ENCODE results near the gene CDK12.
A peak's percentile ranks its signal among the peaks of the same experiment; 100 is the strongest.
"Not testable (repeated sequence)": the region's sequence is repeated elsewhere in the genome, so short reads cannot be mapped to it uniquely, and the experiment has no call there.

The CDK12 gene

GRCh38 chr17:39508987-39509386 is 47.7 kb downstream of the CDK12 start:
- DNase-seq, result no peak

DNA sequence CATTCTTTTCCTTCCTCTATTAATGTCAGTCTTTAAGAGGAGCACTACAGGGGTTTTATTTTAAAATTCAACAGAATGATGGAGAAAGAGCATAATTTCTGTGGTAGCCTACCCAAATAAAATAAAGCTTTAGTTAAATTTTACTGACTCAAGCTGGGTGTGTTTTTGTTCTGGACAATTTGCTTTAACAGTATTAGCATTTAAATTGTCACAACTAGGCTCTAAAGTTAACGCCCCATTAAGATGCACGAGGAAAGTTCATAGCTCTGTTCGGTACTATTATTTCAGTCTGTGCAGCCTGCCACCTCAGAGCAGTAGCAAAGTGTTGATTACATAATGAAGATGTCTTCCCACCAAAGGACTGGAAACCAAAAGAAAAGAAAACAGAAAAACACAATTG is 52.0 kb downstream of the CDK12 start:
- DNase-seq, result no peak

DNA sequence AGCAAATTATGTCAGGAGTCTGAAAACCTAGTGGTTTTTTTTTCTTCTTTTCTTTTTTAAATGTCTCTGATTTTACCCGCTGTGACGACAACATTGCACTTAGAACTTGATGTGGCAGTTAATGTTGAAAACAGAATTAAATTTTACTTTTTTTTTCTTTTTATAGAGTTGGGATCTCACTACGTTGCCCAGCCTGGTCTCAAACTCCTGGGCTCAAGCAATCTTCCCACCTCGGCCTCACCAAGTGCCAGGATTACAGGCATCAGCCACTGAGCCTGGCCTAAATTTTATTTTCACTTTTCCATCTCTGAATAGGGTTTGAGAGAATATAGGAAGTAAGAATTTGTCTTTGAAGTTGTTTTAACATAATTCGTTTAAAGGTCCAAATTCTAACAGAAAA is 52.6 kb downstream of the CDK12 start:
- DNase-seq, result no peak

- DNase-seq, result no peak
Observed at GRCh38 chr17:39517224-39517623, 55.9 kb downstream of the CDK12 start.

- DNase-seq, result no peak
Observed at GRCh38 chr17:39525801-39526506, 64.7 kb downstream of the CDK12 start.

- DNase-seq, result peak in 1 of 2 experiments; percentile 4
Observed at GRCh38 chr17:39527220-39527813, 66.0 kb downstream of the CDK12 start.

GRCh38 chr17:39529455-39529854 is 68.2 kb downstream of the CDK12 start:
- DNase-seq, result no peak

GRCh38 chr17:39530513-39530912 is 69.2 kb downstream of the CDK12 start:
- no peak for DNase-seq

- no peak for DNase-seq
Observed at GRCh38 chr17:39531252-39531651, 70.0 kb downstream of the CDK12 start.

- DNase-seq, result no peak
Observed at GRCh38 chr17:39533891-39534290, 72.6 kb downstream of the CDK12 start.

GRCh38 chr17:39534768-39535405 is 73.6 kb downstream of the CDK12 start:
- no peak for DNase-seq

- DNase-seq, result no peak
Observed at GRCh38 chr17:39536468-39536867, 75.2 kb downstream of the CDK12 start.

DNA sequence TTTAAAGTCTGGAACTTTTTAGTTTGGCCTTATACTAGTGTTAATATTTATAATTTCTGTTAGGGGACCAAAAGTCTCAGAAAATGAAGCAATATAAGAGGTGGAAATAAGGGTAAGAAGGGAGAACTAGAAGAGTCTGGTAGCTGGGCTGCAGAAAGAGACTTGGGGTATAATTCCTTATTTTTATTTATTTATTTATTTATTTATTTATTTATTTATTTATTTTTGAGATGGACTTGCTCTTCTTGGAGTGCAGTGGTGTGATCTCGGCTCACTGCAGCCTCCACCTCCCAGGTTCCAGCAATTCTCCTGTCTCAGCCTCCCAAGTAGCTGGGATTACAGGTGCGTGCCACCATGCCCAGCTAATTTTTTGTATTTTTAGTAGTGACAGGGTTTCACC is 76.1 kb downstream of the CDK12 start:
- not testable (repeated sequence) for DNase-seq

DNA sequence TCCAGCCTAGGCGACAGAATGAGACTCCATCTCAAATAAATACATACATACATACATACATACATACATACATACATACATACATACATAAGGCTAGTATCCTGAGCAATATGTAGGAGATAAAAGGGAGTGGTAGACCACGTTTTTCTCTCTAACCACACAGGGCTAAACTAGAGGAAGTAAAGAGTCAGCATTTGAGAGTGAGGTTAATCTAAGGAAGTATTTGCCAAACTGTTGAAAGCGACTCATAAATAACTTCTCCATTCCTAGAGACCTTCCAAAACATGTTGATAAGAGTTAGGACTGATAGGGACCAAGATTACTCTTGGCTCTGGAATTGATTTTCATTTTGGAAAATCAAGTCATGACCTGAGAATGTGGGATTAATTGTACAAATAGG is 77.6 kb downstream of the CDK12 start:
- no peak for DNase-seq

GRCh38 chr17:39540611-39541010 is 79.3 kb downstream of the CDK12 start:
- DNase-seq, result no peak

DNA sequence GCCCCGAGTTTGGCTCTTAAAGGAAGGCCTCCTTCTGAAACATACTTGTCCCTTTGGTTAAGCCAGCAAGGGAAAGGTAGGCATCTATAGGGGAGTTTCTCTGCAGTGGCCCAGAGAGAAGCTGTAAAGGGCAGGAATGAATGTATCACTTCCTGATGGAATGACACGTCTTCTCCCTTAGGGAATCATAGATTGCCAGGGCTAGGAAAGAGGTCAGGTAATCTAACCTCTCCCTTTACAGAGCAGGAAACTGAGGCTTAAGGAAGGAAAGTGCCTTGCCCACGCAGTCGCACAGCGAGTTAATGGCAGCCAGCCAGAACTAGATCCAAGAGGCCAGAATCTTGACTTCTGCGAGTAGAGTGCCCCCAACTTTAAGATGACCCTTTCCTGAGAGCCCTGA is 80.4 kb downstream of the CDK12 start:
- no peak for DNase-seq

GRCh38 chr17:39543176-39543575 is 81.9 kb downstream of the CDK12 start:
- DNase-seq, result no peak

GRCh38 chr17:39543664-39544063 is 82.4 kb downstream of the CDK12 start:
- no peak for DNase-seq

- not testable (repeated sequence) for DNase-seq
Observed at GRCh38 chr17:39544361-39544760, 83.1 kb downstream of the CDK12 start.

DNA sequence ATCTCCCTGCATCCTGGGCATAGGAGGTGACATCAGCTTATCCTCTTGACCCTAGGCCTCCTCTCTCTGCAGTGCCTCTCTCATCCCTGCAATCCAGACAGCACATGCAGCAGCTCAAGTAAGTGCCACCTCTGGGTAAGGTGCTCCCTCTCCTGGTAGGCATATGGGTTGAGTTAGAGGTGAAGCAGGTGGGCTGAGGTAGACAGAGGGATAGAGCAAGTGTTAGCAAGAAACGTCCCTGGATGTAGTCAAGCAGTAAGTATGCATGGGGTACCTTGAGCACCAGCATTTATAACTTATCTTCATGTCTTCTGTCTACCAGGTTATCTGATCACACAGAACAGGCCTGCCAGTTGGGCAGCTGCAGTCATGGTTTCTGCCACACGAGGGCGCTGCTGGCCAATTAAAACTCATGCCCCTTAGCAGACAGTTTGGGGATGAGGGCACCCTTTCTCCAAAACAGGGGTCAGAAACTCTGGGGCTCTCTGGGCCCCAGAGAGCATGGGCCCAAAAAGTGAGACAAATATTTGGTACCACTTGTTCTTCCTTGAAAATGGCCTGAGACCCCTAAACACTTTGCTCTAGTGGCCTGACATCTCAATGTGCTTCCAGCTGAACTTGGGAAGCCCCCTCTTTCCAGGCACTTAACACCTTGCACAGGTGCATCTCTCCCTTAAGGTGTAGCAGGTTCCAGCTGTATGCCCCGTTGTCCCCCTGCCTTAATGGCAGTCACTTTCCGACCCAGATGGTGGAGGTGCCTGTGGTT is 86.6 kb downstream of the CDK12 start:
- DNase-seq, result peak; percentile 15 to 22

DNA sequence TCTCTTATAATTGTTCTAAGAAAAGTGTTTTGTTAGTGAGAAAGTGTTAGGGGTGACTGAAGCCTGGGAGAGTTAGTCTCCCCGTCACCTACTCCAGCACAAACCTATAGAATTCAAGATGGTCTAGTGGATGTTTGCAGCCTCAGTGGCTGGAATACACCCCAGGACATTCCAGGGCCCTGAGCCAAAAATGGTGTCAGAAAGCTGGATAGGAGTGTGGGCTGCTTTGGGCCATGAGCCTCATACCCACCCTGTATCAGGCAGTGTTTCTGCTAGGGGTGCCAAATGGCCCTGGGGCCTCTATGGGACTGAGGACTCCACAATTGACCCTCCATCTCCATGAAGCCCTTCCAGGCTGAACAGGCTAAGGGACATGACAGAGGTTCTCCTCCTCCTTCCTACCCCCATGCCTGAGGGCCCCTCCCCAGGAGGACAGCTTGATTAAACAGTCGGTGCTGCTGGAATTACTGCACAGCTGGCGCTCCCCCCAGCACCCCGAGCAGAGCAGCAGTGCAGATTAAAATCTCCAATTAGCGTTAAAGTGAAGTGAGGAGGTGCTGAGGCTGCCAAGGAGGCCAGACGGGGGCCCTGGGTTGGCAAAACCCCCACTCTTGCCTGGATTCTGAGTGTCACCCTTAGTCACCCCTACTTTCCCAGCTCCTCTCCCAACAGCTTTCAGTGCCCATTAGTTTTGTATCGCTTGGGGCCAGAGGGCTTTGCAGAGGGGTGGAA is 87.4 kb downstream of the CDK12 start:
- no peak for DNase-seq

DNA sequence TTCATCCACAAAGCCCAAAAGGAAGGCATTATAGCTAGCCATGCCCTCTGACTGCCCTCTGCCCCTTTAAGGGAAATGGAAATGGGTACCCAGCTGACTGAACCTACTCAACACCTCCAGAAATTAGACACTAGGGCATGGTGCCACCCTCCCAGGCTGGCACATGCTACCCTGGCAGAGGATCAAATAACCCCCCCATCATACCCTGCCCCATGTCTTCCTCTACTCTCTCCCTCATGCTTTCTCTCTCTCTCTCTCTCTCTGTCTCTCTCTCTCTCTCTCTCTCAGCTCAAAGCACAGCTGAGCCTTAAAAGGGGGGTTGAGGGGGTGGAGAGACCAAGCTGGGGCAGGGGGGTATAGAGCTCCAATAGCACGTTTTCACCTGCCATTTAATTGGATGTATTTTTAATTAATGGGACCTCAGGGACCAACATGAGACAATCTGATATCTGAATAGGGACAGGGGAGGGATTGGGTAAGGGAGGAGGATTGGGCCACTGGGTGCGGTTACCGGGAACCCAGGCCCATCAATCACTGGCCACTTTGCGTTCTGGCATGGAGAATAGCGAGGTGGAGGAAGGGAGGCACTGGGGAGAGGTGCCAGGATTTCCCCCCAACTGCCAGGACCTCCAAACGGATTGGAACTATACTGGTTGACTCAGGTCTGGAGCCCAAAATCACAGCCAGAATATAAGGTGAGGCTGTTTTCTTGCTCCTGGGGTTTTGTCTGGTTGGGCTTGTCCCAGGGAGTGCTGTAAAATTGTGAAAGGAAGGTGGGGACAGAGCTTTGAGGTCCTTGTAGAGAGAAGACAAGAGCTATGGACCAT is 88.7 kb downstream of the CDK12 start:
- no peak for DNase-seq
